Upper lobe of right lung (tissue), 1 donor: ENCODE results near the gene PLCH2. TPM values are rescaled to one million over a fixed set of nuclear protein-coding genes. Genes with fewer than 3 reads are reported as not detected.

Experiments
- ATAC-seq: fragments of 200-7000 bp; cut with Tn5 transposase; one replicate; pipeline ENCODE4 v1.9.1; 2020; ENCODE audit warnings: mild to moderate bottlenecking, moderate library complexity
- DNase-seq: peaks from one replicate; pipeline ENCODE4 v3.0.0-alpha.2; 2020
- H3K27ac ChIP-seq: fragments of 200-600 bp; one replicate; pipeline ENCODE4 v1.8.0; 2022
- H3K27me3 ChIP-seq: fragments of 200-600 bp; one replicate; pipeline ENCODE4 v1.8.0; 2022; ENCODE audit warnings: mild to moderate bottlenecking
- H3K36me3 ChIP-seq: fragments of 200-600 bp; one replicate; pipeline ENCODE4 v1.8.0; 2022
- H3K4me1 ChIP-seq: fragments of 200-600 bp; one replicate; pipeline ENCODE4 v1.8.0; 2022
- H3K4me3 ChIP-seq: fragments of 200-600 bp; one replicate; pipeline ENCODE4 v1.8.0; 2022; ENCODE audit warnings: mild to moderate bottlenecking
- H3K9me3 ChIP-seq: fragments of 200-600 bp; one replicate; pipeline ENCODE4 v1.8.0; 2022
- intact Hi-C: fragments of 100-400 bp; cut with DNase I; formaldehyde crosslinking; loops from one replicate; pipeline ENCODE4 v1.11.0; 2022
- total RNA-seq: library from RNA; stranded (reverse); fragmentation: NEBNext Ultra II Directional; extraction: Animal tissue kit (Norgen Biotek cat#: 25700); gene quantifications from one replicate; pipeline ENCODE4 v1.2.1, GENCODE V29; 2021
- TF ChIP-seq, protein P1 (sequence below): fragments of 200-600 bp; IDR thresholded peaks from one replicate; pipeline ENCODE4 v1.8.0; 2022; ENCODE audit warnings: antibody characterized with exemption
- donor health status: DM: no; HTN: yes; CAD: no; lungs with severe emphysema.

PLCH2 gene
- total RNA-seq, 1 donor from 2014 or later, result 2.4 TPM

DNA sequence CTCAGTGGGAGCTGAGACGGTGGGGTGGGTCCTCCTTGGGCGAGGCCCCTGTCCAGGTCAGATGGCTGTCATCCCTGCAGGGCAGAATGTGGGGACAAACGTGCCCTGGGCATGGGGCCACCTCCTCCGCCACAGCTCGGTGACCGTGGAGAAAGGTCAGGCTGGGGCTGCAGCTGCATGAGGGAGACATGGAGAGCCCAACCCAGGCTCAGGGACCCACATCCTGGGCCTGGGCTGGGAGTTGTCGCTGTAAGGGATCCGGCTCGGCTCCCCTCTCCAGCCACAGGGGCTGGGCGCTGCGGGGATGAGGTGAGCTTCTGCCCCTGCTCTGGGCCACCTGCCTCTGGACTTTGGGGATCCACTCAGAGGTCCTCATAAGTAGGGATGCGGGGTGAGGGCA is 518 bp upstream of the PLCH2 start:
- intact Hi-C loops, result no loop called here
- Histone ChIP-seq H3K4me3 (no peak overlapping the region), H3K9me3 (no peaks in the 10 kb centered on the region), H3K4me1 (no peaks in the 10 kb centered on the region), H3K36me3 (no peaks in the 10 kb centered on the region), H3K27ac (no peak overlapping the region), H3K27me3 (peaks cover 5% of the 10 kb centered on the region)
- ATAC-seq (no peak), DNase-seq (no peak)
- TF ChIP-seq, protein P1, sequence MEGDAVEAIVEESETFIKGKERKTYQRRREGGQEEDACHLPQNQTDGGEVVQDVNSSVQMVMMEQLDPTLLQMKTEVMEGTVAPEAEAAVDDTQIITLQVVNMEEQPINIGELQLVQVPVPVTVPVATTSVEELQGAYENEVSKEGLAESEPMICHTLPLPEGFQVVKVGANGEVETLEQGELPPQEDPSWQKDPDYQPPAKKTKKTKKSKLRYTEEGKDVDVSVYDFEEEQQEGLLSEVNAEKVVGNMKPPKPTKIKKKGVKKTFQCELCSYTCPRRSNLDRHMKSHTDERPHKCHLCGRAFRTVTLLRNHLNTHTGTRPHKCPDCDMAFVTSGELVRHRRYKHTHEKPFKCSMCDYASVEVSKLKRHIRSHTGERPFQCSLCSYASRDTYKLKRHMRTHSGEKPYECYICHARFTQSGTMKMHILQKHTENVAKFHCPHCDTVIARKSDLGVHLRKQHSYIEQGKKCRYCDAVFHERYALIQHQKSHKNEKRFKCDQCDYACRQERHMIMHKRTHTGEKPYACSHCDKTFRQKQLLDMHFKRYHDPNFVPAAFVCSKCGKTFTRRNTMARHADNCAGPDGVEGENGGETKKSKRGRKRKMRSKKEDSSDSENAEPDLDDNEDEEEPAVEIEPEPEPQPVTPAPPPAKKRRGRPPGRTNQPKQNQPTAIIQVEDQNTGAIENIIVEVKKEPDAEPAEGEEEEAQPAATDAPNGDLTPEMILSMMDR, result no peak

DNA sequence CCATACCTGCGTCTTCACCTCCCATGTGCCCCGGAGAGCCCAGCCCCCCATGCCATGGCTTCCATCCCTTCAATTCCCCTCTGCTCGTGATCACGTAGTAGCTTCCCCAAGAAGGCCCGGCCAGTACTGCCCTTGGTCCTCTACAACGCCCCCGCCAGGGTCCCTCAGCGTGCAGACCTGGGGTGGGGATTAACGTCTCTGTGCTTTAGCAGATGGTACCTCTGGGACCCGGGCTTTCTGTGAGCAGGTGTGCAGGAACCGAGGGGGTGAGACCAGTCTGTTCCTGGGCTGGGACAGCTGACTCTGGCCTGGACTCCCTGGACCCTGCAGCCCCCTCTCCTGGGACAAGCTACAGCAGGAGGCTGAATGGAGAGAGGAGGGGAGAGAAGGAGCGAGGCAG is 1.2 kb downstream of the PLCH2 start:
- TF ChIP-seq, protein P1, result no peak
- no peaks in the 10 kb centered on the region for H3K9me3 ChIP-seq
- intact Hi-C loops, result no loop called here

GRCh38 chr1:2477791-2478499 is 1.9 kb downstream of the PLCH2 start:
- no peak for DNase-seq
- TF ChIP-seq, protein P1, result no peak
- Histone ChIP-seq H3K9me3 (no peaks in the 10 kb centered on the region), H3K27ac (no peak overlapping the region), H3K27me3 (no peaks in the 10 kb centered on the region), H3K4me1 (no peaks in the 10 kb centered on the region), H3K36me3 (no peaks in the 10 kb centered on the region), H3K4me3 (no peak overlapping the region)
- intact Hi-C loops, result no loop called here
- no peak for ATAC-seq

More for the DNA sequence above, 1.2 kb downstream of the PLCH2 start:
- Histone ChIP-seq H3K4me1 (no peaks in the 10 kb centered on the region), H3K27me3 (peaks cover 4% of the 10 kb centered on the region), H3K36me3 (no peaks in the 10 kb centered on the region), H3K27ac (no peak overlapping the region), H3K4me3 (no peak overlapping the region)
- no peak for DNase-seq
- ATAC-seq, result no peak

GRCh38 chr1:2479186-2479585 is 3.1 kb downstream of the PLCH2 start:
- intact Hi-C loops, result no loop called here
- TF ChIP-seq, protein P1, result no peak
- DNase-seq (no peak), ATAC-seq (no peak)
- no peak overlapping the region for H3K27ac ChIP-seq
- no peaks in the 10 kb centered on the region for H3K27me3 ChIP-seq
- no peak overlapping the region for H3K4me3 ChIP-seq
- H3K4me1 ChIP-seq, result no peaks in the 10 kb centered on the region
- H3K36me3 ChIP-seq, result no peaks in the 10 kb centered on the region
- no peaks in the 10 kb centered on the region for H3K9me3 ChIP-seq

GRCh38 chr1:2479618-2480017 is 3.5 kb downstream of the PLCH2 start:
- Histone ChIP-seq H3K4me1 (no peaks in the 10 kb centered on the region), H3K4me3 (no peak overlapping the region), H3K27ac (no peak overlapping the region), H3K9me3 (no peaks in the 10 kb centered on the region), H3K27me3 (no peaks in the 10 kb centered on the region), H3K36me3 (no peaks in the 10 kb centered on the region)
- DNase-seq (no peak), ATAC-seq (no peak)
- TF ChIP-seq, protein P1, result no peak
- intact Hi-C loops, result no loop called here
